ENCODE measurements around the gene TBC1D21. TPM values are rescaled to one million over a fixed set of nuclear protein-coding genes. Genes with fewer than 3 reads are reported as not detected.
A peak's percentile ranks its signal among the peaks of the same experiment; 100 is the strongest.

The TBC1D21 gene
- total RNA-seq, 1 donor from 2014 or later: not detected

DNA sequence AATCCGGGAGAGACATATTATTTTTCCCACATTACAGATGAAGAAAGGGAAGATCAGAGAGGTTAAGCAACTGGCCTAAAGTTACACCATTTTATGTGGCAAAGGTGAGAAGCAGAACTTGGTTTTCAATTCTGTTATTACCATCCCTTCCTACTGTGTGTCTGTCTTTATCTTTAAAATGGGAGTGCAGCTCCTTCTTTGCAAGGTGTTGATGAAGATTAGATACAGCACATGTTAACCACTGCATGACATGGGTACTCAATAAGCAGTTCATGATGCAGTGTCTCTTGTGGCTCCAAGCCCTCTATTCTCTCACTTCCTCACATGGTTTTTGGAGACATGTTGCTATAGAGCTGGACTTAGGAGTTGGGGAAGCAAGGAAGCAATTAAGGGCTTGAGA lies 23.1 kb upstream of the TBC1D21 start:
- Mint-ChIP-seq H3K27me3 (ENCODE audit: unreplicated experiment) (peaks cover 4% of the 10 kb centered on the region), H3K27ac (ENCODE audit: unreplicated experiment) (no peak overlapping the region), H3K36me3 (ENCODE audit: low read depth, unreplicated experiment) (no peaks in the 10 kb centered on the region), H3K4me1 (ENCODE audit: unreplicated experiment) (no peaks in the 10 kb centered on the region), H3K9me3 (ENCODE audit: unreplicated experiment) (no peaks in the 10 kb centered on the region), H3K4me3 (ENCODE audit: unreplicated experiment) (no peak overlapping the region)
- TF ChIP-seq, protein P1, sequence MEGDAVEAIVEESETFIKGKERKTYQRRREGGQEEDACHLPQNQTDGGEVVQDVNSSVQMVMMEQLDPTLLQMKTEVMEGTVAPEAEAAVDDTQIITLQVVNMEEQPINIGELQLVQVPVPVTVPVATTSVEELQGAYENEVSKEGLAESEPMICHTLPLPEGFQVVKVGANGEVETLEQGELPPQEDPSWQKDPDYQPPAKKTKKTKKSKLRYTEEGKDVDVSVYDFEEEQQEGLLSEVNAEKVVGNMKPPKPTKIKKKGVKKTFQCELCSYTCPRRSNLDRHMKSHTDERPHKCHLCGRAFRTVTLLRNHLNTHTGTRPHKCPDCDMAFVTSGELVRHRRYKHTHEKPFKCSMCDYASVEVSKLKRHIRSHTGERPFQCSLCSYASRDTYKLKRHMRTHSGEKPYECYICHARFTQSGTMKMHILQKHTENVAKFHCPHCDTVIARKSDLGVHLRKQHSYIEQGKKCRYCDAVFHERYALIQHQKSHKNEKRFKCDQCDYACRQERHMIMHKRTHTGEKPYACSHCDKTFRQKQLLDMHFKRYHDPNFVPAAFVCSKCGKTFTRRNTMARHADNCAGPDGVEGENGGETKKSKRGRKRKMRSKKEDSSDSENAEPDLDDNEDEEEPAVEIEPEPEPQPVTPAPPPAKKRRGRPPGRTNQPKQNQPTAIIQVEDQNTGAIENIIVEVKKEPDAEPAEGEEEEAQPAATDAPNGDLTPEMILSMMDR (IDR thresholded peaks at IDR 0.05; ENCODE audit: unreplicated experiment): no peak
- DNase-seq (ENCODE audit: low spot score): no peak

DNA sequence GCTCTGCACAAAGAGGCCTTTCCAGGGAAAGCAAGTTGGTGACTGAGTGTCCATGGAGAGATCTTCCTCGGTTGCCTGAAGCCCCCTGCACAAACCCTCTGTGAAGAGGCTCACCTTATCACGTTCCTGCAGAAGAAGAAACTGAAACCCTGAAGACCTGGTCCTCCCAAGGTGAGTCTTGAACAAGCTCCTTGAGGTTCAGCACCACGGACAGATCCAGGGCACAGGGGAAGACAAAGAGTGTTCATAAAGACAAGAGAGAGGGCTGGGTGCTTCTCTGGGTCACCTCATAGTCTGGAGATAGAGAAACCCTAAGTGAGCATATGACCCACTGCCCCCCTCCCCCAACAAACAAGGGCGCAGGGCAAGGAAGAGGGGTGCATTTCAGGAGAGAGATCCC lies 21.7 kb upstream of the TBC1D21 start:
- H3K4me1 Mint-ChIP-seq (ENCODE audit: unreplicated experiment): no peaks in the 10 kb centered on the region
- TF ChIP-seq, protein P1 (IDR thresholded peaks at IDR 0.05; ENCODE audit: unreplicated experiment): no peak
- H3K9me3 Mint-ChIP-seq (ENCODE audit: unreplicated experiment): no peaks in the 10 kb centered on the region
- H3K4me3 Mint-ChIP-seq (ENCODE audit: unreplicated experiment): no peak overlapping the region
- peak; percentile 76 for DNase-seq (ENCODE audit: low spot score)
- H3K27ac Mint-ChIP-seq (ENCODE audit: unreplicated experiment): no peak overlapping the region
- no peaks in the 10 kb centered on the region for H3K36me3 Mint-ChIP-seq (ENCODE audit: low read depth, unreplicated experiment)
- peaks cover 4% of the 10 kb centered on the region for H3K27me3 Mint-ChIP-seq (ENCODE audit: unreplicated experiment)

DNA sequence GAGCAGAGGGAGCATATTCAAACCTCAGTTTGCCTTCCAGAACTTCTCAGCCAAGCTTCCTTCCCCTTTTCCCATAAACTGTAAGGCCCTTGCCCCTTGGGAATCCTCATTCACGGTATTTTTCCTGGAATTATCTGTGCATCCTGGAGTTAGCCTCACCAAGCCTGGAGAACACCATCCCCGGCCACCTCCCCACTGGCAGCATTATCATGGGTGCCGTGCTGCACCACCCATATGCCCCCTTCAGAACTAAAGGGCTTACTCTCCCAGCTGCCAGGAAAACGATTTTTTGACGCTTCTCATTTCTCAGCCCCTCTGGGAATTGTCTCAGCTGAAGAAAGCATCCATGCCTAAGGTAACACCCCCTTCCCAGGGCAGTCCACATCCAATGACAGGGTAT lies 20.9 kb upstream of the TBC1D21 start:
- TF ChIP-seq, protein P1 (IDR thresholded peaks at IDR 0.05; ENCODE audit: unreplicated experiment): no peak
- no peak overlapping the region for H3K4me3 Mint-ChIP-seq (ENCODE audit: unreplicated experiment)

DNA sequence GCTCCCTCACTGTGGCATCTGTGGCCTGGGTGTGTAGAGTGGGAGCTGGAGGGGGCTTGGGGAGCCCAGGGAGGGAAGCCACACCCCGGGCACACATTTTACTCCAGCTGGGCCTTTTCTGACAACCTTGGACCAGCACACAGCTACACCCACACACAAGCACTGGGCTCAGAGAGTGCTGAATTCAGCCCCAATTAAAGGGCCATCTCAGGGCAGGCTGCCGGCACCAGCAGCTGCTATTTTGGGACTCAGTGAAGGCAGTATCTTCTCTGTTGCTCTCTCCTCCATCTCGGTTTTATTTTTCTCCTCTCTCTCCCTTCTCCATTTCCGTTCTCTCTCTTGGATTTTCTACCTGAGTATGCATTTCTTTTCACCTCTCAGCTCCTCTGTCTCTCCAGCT lies 19.1 kb upstream of the TBC1D21 start:
- H3K36me3 Mint-ChIP-seq (ENCODE audit: low read depth, unreplicated experiment): no peaks in the 10 kb centered on the region
- no peak overlapping the region for H3K4me3 Mint-ChIP-seq (ENCODE audit: unreplicated experiment)
- DNase-seq (ENCODE audit: low spot score): no peak

More for the DNA sequence above, 20.9 kb upstream of the TBC1D21 start:
- Mint-ChIP-seq H3K9me3 (ENCODE audit: unreplicated experiment) (no peaks in the 10 kb centered on the region), H3K4me1 (ENCODE audit: unreplicated experiment) (no peaks in the 10 kb centered on the region), H3K27me3 (ENCODE audit: unreplicated experiment) (peaks cover 4% of the 10 kb centered on the region), H3K27ac (ENCODE audit: unreplicated experiment) (no peak overlapping the region), H3K36me3 (ENCODE audit: low read depth, unreplicated experiment) (no peaks in the 10 kb centered on the region)
- DNase-seq (ENCODE audit: low spot score): no peak

DNA sequence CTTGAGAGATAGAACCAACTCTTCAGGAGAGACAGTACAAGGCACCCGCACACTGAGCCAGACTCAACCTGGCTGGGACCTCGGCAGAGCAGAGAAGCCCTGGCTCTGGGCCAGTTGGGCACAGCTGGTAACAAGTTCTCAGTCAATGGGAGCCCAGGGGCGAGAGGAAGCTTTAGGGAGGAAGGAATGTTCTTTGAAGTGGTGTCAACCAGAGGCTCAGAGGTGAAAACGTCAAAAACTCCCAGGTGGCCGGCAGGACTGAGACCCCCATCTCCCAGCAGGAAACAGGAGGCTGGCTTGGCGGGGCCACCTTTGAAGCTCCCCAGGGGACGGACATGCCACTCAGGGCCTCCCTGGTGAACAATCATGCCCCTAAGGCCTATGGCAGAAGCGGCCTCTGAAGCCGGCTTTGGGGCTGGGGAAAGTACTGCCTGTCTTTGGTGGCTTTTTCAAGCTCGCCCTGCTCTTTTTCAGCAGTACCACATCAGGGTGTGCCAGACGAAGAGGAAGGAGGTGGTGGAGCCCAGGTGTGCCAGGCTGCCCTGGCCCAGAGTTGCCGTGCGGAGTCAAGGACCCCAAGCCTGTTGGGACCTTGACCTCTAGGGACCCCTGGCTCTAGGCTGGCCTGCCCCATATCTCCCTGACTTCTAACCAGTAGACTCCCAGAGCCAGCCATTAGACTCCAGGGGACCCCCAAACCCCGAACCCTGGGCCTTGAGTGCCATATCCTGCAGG lies 16.7 kb upstream of the TBC1D21 start:
- Mint-ChIP-seq H3K4me3 (ENCODE audit: unreplicated experiment) (no peak overlapping the region), H3K4me1 (ENCODE audit: unreplicated experiment) (no peaks in the 10 kb centered on the region), H3K27me3 (ENCODE audit: unreplicated experiment) (peaks cover 8% of the 10 kb centered on the region), H3K9me3 (ENCODE audit: unreplicated experiment) (no peaks in the 10 kb centered on the region), H3K27ac (ENCODE audit: unreplicated experiment) (no peak overlapping the region), H3K36me3 (ENCODE audit: low read depth, unreplicated experiment) (no peaks in the 10 kb centered on the region)
- TF ChIP-seq, protein P1 (IDR thresholded peaks at IDR 0.05; ENCODE audit: unreplicated experiment): no peak
- no peak for DNase-seq (ENCODE audit: low spot score)

More for the DNA sequence above, 19.1 kb upstream of the TBC1D21 start:
- H3K27me3 Mint-ChIP-seq (ENCODE audit: unreplicated experiment): peaks cover 8% of the 10 kb centered on the region
- no peaks in the 10 kb centered on the region for H3K9me3 Mint-ChIP-seq (ENCODE audit: unreplicated experiment)
- H3K4me1 Mint-ChIP-seq (ENCODE audit: unreplicated experiment): no peaks in the 10 kb centered on the region
- TF ChIP-seq, protein P1 (IDR thresholded peaks at IDR 0.05; ENCODE audit: unreplicated experiment): no peak
- H3K27ac Mint-ChIP-seq (ENCODE audit: unreplicated experiment): peak overlapping the region; percentile 5

Data from endothelial cell (in vitro differentiated cells).